CD1c-positive myeloid dendritic cell (primary cell): ENCODE results near the gene TIMP2.

Experiments
- DNase-seq: peaks from one replicate; pipeline ENCODE4 v3.0.0-alpha.2; 2016; ENCODE audit errors: extremely low spot score

TIMP2 gene

GRCh38 chr17:78818152-78818846 is 106.9 kb downstream of the TIMP2 start:
- DNase-seq, result no peak

DNA sequence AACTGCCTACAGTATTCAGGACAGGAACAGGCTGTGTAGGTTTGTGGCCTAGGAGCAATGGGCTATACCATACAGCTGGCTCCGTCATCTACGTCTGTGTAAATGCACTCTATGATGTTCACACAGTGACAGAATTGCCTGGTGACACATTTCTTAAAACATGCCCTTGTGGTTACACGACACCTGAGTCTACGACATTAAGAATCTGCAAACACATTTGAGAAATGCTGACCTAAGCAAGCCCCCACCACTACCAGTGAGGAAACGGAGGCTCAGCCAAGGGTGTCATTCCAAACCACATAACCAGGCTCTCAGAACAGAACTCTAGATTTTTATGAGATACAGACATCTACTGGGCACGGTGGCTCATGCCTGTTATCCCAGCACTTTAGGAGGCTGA is 108.1 kb downstream of the TIMP2 start:
- DNase-seq, result peak; percentile 35

- DNase-seq, result no peak
These were observed 109.5 kb downstream of the TIMP2 start for GRCh38 chr17:78815696-78816095.

DNA sequence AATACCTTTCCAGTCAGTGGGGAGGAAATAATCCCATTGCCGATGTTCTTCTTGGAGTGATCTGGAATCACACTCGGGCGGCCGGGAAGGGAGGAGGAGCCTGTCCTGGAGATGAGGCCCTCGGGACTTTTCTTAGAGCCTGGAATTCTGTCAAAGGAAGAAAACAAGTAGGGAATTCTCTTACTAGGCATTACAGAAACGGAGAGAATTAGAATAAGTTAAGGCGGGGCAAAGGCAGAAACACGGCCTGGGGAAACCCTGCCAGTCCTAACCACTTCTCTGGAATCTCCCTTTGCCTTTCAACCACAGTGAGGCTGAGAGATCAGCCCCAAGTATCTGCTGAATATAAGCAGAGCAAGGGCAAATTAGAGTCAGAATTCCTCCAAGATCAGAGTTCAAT is 112.3 kb downstream of the TIMP2 start:
- DNase-seq, result no peak

DNA sequence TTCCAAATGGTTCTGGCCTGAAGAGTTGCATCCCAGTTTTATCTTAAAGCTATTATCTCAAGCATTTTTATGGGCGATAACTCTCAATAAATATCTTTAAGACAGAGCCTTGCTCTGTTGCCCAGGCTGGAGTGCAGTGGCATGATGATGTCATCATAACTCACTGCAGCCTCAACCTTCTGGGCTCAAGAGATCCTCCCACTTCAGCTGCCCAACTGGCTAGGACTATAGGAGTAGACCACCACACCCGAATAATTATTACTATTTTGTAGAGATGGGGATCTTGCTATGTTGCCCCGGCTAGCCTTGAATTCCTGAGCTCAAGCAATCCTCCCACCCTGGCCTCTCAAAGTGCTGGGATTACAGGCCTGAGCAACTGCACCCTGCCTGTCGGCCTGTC is 117.0 kb downstream of the TIMP2 start:
- DNase-seq, result no peak

GRCh38 chr17:78806451-78806850 is 118.7 kb downstream of the TIMP2 start:
- DNase-seq, result peak; percentile 51

GRCh38 chr17:78805301-78805700 is 119.9 kb downstream of the TIMP2 start:
- no peak for DNase-seq

- DNase-seq, result no peak
These were observed 120.4 kb downstream of the TIMP2 start for GRCh38 chr17:78804777-78805176.

- DNase-seq, result no peak
These were observed 121.9 kb downstream of the TIMP2 start for GRCh38 chr17:78803186-78803845.
